ENCODE results near the gene ACTN1. TPM values are rescaled to one million over a fixed set of nuclear protein-coding genes. Genes with fewer than 3 reads are reported as not detected.
A peak's percentile ranks its signal among the peaks of the same experiment; 100 is the strongest.

The ACTN1 gene
- polyA plus RNA-seq, 3 donors, result 41.4 to 75.0 (median 69.4) TPM

DNA sequence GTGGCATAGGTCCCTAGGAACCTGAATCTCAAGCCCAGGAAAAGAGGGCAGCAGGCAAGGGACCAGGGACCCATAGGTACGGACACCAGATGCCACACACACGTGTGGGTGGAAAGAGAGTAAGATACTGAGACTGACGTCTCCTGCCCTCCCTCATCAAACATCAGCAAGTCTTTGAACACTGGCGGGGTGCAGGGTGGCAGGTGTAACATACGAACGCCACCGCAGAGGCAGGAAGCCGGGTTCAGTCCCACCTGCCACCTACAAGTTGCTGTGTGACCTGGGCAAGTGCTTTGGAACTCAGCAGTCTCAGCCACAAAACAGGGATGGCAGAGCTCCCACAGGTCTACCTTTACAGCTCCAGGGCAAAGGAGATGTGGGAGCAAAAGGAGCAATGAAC is 11.1 kb downstream of the ACTN1 start:
- peaks cover 22 to 49% of the 10 kb centered on the region in 2 donors for H3K36me3 Mint-ChIP-seq
- Histone ChIP-seq H3K4me3 (replicated peaks in 1 of 3; ENCODE audit: low read depth in 2 of 3, low read length in 3 of 3) (no peak overlapping the region), H3K9me3 (replicated peaks in 1 of 2; ENCODE audit: control insufficient read depth in 1 of 2, insufficient read depth in 1 of 2, low read length in 2 of 2) (peaks cover 0 to 2% of the 10 kb centered on the region in 2 donors), H4K20me1 (ENCODE audit: insufficient read depth, low read length) (peaks cover 100% of the 10 kb centered on the region), H2AFZ (ENCODE audit: insufficient read depth, low read depth, low read length, poor library complexity, severe bottlenecking) (no peak overlapping the region), H3K9ac (ENCODE audit: insufficient read depth, low read length, poor library complexity, severe bottlenecking) (no peak overlapping the region), H3K36me3 (replicated peaks in 1 of 2; ENCODE audit: control insufficient read depth in 1 of 2, insufficient read depth in 2 of 2, low read length in 2 of 2) (peaks cover 8 to 46% of the 10 kb centered on the region in 2 donors), H3K27me3 (ENCODE audit: control insufficient read depth in 2 of 2, insufficient read depth in 2 of 2, low read length in 2 of 2) (no peaks in the 10 kb centered on the region), H3K27ac (ENCODE audit: low read depth in 1 of 2, low read length in 2 of 2) (no peak overlapping the region), H3K4me1 (ENCODE audit: control insufficient read depth in 1 of 2, insufficient read depth in 2 of 2, low read length in 2 of 2) (peaks cover 0 to 3% of the 10 kb centered on the region in 2 donors), H3K79me2 (ENCODE audit: insufficient read depth, low read length) (peaks cover 100% of the 10 kb centered on the region), H3K4me2 (replicated peaks; ENCODE audit: extremely low read depth, low read length, poor library complexity, severe bottlenecking) (no peak overlapping the region)
- no peak overlapping the region for H3K4me3 Mint-ChIP-seq
- peaks cover 51% of the 10 kb centered on the region for H3K4me1 Mint-ChIP-seq
- no peak for DNase-seq
- peaks cover under 1 to 2% (median 1%) of the 10 kb centered on the region in 7 donors for H3K9me3 Mint-ChIP-seq
- intact Hi-C loops (cut with micrococcal nuclease), result no loop called here
- peak overlapping the region in 1 of 7 donors; percentile 41 for H3K27ac Mint-ChIP-seq
- TF ChIP-seq, protein P1, sequence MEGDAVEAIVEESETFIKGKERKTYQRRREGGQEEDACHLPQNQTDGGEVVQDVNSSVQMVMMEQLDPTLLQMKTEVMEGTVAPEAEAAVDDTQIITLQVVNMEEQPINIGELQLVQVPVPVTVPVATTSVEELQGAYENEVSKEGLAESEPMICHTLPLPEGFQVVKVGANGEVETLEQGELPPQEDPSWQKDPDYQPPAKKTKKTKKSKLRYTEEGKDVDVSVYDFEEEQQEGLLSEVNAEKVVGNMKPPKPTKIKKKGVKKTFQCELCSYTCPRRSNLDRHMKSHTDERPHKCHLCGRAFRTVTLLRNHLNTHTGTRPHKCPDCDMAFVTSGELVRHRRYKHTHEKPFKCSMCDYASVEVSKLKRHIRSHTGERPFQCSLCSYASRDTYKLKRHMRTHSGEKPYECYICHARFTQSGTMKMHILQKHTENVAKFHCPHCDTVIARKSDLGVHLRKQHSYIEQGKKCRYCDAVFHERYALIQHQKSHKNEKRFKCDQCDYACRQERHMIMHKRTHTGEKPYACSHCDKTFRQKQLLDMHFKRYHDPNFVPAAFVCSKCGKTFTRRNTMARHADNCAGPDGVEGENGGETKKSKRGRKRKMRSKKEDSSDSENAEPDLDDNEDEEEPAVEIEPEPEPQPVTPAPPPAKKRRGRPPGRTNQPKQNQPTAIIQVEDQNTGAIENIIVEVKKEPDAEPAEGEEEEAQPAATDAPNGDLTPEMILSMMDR (IDR thresholded peaks at IDR 0.05), result no peak
- WGBS (ENCODE audit: insufficient coverage), result 94% methylated on average over 3 of the region's 8 CpGs
- no peaks in the 10 kb centered on the region for H3K27me3 Mint-ChIP-seq (ENCODE audit: low read depth in 3 of 3)

DNA sequence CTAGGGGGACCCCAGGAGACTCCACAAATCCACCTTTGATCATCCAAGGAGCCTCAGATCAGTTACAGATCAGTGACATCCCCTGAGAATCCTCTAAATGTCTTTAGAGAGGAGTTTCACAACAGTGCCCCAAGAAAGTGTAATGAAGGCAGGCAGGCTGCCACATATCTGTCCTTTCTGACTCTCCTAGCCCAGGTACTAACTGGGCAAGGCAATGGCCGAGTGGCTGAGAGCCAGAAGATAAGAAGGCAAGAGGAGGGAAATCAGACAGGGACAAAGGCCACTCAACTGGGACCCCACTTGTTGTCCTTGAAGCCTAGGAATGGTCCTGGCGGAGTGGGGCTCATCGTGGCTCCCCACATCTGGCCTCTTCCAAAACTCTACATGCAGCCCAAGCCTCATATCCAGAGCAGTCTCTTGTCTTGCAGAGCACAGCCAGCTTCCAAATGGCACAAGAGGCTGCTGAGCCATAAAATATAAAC is 11.6 kb downstream of the ACTN1 start:
- Mint-ChIP-seq H3K27me3 (ENCODE audit: low read depth in 3 of 3) (no peaks in the 10 kb centered on the region), H3K9me3 (no peaks in the 10 kb centered on the region), H3K4me1 (peaks cover 53% of the 10 kb centered on the region), H3K4me3 (no peak overlapping the region), H3K27ac (peak overlapping the region in 3 of 7 donors; percentile 69 to 85 (median 75)), H3K36me3 (peaks cover 22 to 49% of the 10 kb centered on the region in 2 donors)
- Histone ChIP-seq H3K9me3 (replicated peaks in 1 of 2; ENCODE audit: control insufficient read depth in 1 of 2, insufficient read depth in 1 of 2, low read length in 2 of 2) (no peaks in the 10 kb centered on the region), H3K36me3 (replicated peaks in 1 of 2; ENCODE audit: control insufficient read depth in 1 of 2, insufficient read depth in 2 of 2, low read length in 2 of 2) (peaks cover 4 to 40% of the 10 kb centered on the region in 2 donors), H2AFZ (ENCODE audit: insufficient read depth, low read depth, low read length, poor library complexity, severe bottlenecking) (no peak overlapping the region), H3K9ac (ENCODE audit: insufficient read depth, low read length, poor library complexity, severe bottlenecking) (no peak overlapping the region), H3K79me2 (ENCODE audit: insufficient read depth, low read length) (peaks cover 100% of the 10 kb centered on the region), H3K27me3 (ENCODE audit: control insufficient read depth in 2 of 2, insufficient read depth in 2 of 2, low read length in 2 of 2) (no peaks in the 10 kb centered on the region), H3K27ac (ENCODE audit: low read depth in 1 of 2, low read length in 2 of 2) (peak overlapping the region in 1 of 2 donors; percentile 38), H3K4me3 (replicated peaks in 1 of 3; ENCODE audit: low read depth in 2 of 3, low read length in 3 of 3) (no peak overlapping the region), H3K4me2 (replicated peaks; ENCODE audit: extremely low read depth, low read length, poor library complexity, severe bottlenecking) (no peak overlapping the region), H4K20me1 (ENCODE audit: insufficient read depth, low read length) (peaks cover 100% of the 10 kb centered on the region), H3K4me1 (ENCODE audit: control insufficient read depth in 1 of 2, insufficient read depth in 2 of 2, low read length in 2 of 2) (peaks cover 0 to 3% of the 10 kb centered on the region in 2 donors)
- TF ChIP-seq, protein P1 (IDR thresholded peaks at IDR 0.05), result no peak
- intact Hi-C loops (cut with micrococcal nuclease), result no loop called here
- WGBS (ENCODE audit: insufficient coverage), result 100% methylated on average over 3 of the region's 3 CpGs
- no peak for DNase-seq

All from CD14-positive monocyte (primary cell).